Measurements from ENCODE around the gene SGPP1. TPM values are rescaled to one million over a fixed set of nuclear protein-coding genes. Genes with fewer than 3 reads are reported as not detected.

Gene SGPP1
- total and polyA plus RNA-seq, 2 donors from 2014 or later, result 20.9 to 24.0 TPM

GRCh38 chr14:63652406-63652805 lies 75.5 kb downstream of the SGPP1 start:
- Histone ChIP-seq H3K36me3 (ENCODE audit: control insufficient read depth in 2 of 3, insufficient read depth in 3 of 3, low read length in 3 of 3) (no peaks in the 10 kb centered on the region), H3K4me3 (ENCODE audit: low read length in 3 of 3) (no peak overlapping the region), H3K27me3 (ENCODE audit: control insufficient read depth, insufficient read depth, low read length) (no peaks in the 10 kb centered on the region), H3K9me3 (ENCODE audit: control insufficient read depth in 2 of 3, insufficient read depth in 1 of 3, low read length in 3 of 3) (no peaks in the 10 kb centered on the region), H3K9ac (ENCODE audit: low read length in 3 of 3) (no peak overlapping the region), H3K27ac (ENCODE audit: low read depth in 2 of 2, low read length in 2 of 2) (no peak overlapping the region), H3K4me1 (ENCODE audit: control insufficient read depth in 2 of 3, insufficient read depth in 2 of 3, low read depth in 1 of 3, low read length in 3 of 3) (no peaks in the 10 kb centered on the region)
- intact Hi-C loops (cut with DNase I), result no loop called here
- TF ChIP-seq, protein P1, sequence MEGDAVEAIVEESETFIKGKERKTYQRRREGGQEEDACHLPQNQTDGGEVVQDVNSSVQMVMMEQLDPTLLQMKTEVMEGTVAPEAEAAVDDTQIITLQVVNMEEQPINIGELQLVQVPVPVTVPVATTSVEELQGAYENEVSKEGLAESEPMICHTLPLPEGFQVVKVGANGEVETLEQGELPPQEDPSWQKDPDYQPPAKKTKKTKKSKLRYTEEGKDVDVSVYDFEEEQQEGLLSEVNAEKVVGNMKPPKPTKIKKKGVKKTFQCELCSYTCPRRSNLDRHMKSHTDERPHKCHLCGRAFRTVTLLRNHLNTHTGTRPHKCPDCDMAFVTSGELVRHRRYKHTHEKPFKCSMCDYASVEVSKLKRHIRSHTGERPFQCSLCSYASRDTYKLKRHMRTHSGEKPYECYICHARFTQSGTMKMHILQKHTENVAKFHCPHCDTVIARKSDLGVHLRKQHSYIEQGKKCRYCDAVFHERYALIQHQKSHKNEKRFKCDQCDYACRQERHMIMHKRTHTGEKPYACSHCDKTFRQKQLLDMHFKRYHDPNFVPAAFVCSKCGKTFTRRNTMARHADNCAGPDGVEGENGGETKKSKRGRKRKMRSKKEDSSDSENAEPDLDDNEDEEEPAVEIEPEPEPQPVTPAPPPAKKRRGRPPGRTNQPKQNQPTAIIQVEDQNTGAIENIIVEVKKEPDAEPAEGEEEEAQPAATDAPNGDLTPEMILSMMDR (IDR thresholded peaks at IDR 0.05; ENCODE audit: borderline replicate concordance, extremely low read depth, insufficient read depth), result no peak
- DNase-seq (no peak), FAIRE-seq (no peak)

DNA sequence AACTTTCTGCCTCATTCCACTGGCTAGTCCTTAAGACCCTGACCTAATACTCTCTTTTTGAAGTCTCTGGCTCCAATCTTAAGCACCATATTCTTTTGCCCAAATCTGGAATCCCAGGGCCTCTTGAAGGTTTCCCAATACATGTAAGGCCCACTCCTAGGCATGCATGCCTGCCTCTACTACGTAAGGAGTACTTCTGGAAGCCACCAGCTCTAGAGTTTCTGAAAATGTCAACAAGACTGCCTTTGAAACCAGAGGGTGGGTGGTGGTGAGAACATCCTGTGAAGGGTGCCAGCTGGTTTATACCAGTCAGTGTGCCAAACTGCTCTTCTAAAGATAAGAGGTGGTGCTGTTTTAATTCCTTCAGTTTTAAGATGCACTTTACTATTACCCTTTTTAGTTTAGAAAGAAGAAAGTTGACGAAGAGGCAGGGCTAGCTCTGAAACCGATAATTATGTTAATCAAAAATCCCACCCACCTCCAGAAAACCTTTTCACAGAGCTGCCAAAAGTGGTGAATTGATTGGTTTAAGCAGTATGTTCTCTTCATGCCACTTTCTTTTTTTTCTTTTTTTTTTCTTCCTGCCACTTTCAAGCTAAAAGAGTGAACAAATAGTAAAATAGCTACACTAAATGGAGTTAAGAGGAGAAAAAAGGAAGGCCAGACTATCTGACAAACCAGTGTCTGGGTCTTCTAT lies 77.5 kb downstream of the SGPP1 start:
- FAIRE-seq, result no peak
- DNase-seq, result no peak
- H3K9me3 ChIP-seq (ENCODE audit: control insufficient read depth in 2 of 3, insufficient read depth in 1 of 3, low read length in 3 of 3), result no peaks in the 10 kb centered on the region
- H3K36me3 ChIP-seq (ENCODE audit: control insufficient read depth in 2 of 3, insufficient read depth in 3 of 3, low read length in 3 of 3), result no peaks in the 10 kb centered on the region
- no peak overlapping the region for H3K9ac ChIP-seq (ENCODE audit: low read length in 3 of 3)
- TF ChIP-seq, protein P1 (IDR thresholded peaks at IDR 0.05; ENCODE audit: borderline replicate concordance, extremely low read depth, insufficient read depth), result no peak
- H3K4me3 ChIP-seq (ENCODE audit: low read length in 3 of 3), result no peak overlapping the region
- intact Hi-C loops (cut with DNase I), result no loop called here
- H3K27me3 ChIP-seq (ENCODE audit: control insufficient read depth, insufficient read depth, low read length), result no peaks in the 10 kb centered on the region
- H3K27ac ChIP-seq (ENCODE audit: low read depth in 2 of 2, low read length in 2 of 2), result peak overlapping the region in 1 of 2 donors; percentile 65
- H3K4me1 ChIP-seq (ENCODE audit: control insufficient read depth in 2 of 3, insufficient read depth in 2 of 3, low read depth in 1 of 3, low read length in 3 of 3), result no peaks in the 10 kb centered on the region

- FAIRE-seq, result no peak
Measured at GRCh38 chr14:63647696-63648410, 80.0 kb downstream of the SGPP1 start.

More at GRCh38 chr14:63647696-63648410, 80.0 kb downstream of the SGPP1 start:
- H3K4me3 ChIP-seq (ENCODE audit: low read length in 3 of 3), result no peak overlapping the region
- H3K27ac ChIP-seq (ENCODE audit: low read depth in 2 of 2, low read length in 2 of 2), result no peak overlapping the region
- H3K27me3 ChIP-seq (ENCODE audit: control insufficient read depth, insufficient read depth, low read length), result no peaks in the 10 kb centered on the region
- intact Hi-C loops (cut with DNase I), result no loop called here
- TF ChIP-seq, protein P1 (IDR thresholded peaks at IDR 0.05; ENCODE audit: borderline replicate concordance, extremely low read depth, insufficient read depth), result no peak
- H3K4me1 ChIP-seq (ENCODE audit: control insufficient read depth in 2 of 3, insufficient read depth in 2 of 3, low read depth in 1 of 3, low read length in 3 of 3), result peaks cover 0 to 1% (median 0%) of the 10 kb centered on the region in 3 donors
- H3K9ac ChIP-seq (ENCODE audit: low read length in 3 of 3), result no peak overlapping the region
- H3K36me3 ChIP-seq (ENCODE audit: control insufficient read depth in 2 of 3, insufficient read depth in 3 of 3, low read length in 3 of 3), result no peaks in the 10 kb centered on the region
- no peak for DNase-seq
- H3K9me3 ChIP-seq (ENCODE audit: control insufficient read depth in 2 of 3, insufficient read depth in 1 of 3, low read length in 3 of 3), result no peaks in the 10 kb centered on the region
